Measurements from ENCODE around the gene CNEP1R1. TPM values are rescaled to one million over a fixed set of nuclear protein-coding genes. Genes with fewer than 3 reads are reported as not detected.

The CNEP1R1 gene
- total and polyA plus RNA-seq, 3 donors from 2014 or later: 39.7 to 64.1 (median 51.5) TPM

DNA sequence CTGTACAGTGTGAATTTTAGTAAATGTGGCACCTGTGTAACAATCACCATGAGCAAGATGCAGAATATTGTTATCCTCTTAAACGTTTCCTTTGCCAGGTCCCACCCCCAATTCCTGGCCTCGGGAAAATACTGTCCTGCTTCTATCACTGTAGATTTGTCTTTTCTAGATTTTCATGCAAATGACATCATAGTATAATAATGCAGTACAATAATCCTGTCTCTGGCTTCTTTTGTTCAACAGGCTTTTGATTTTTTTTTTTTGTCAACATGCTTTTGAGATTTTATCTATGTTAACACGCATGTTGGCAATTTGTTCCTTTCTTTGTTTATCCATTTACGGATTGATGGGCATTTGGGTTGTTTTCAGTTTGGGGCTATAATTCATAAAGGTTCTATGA, 20.4 kb downstream of the CNEP1R1 start:
- H3K4me3 ChIP-seq: no peak overlapping the region
- no peak for DNase-seq
- H3K9me3 ChIP-seq: no peaks in the 10 kb centered on the region
- H3K4me1 ChIP-seq: no peaks in the 10 kb centered on the region
- H3K27ac ChIP-seq: no peak overlapping the region
- H3K27me3 ChIP-seq: no peaks in the 10 kb centered on the region
- no peak for TF ChIP-seq POLR2A (IDR thresholded peaks at IDR 0.05)
- TF ChIP-seq, protein P1, sequence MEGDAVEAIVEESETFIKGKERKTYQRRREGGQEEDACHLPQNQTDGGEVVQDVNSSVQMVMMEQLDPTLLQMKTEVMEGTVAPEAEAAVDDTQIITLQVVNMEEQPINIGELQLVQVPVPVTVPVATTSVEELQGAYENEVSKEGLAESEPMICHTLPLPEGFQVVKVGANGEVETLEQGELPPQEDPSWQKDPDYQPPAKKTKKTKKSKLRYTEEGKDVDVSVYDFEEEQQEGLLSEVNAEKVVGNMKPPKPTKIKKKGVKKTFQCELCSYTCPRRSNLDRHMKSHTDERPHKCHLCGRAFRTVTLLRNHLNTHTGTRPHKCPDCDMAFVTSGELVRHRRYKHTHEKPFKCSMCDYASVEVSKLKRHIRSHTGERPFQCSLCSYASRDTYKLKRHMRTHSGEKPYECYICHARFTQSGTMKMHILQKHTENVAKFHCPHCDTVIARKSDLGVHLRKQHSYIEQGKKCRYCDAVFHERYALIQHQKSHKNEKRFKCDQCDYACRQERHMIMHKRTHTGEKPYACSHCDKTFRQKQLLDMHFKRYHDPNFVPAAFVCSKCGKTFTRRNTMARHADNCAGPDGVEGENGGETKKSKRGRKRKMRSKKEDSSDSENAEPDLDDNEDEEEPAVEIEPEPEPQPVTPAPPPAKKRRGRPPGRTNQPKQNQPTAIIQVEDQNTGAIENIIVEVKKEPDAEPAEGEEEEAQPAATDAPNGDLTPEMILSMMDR (IDR thresholded peaks at IDR 0.05): no peak
- 65 to 73% methylated on average over 4 of the region's 4 CpGs for WGBS, 2 donors
- H3K36me3 ChIP-seq (ENCODE audit: low read depth, missing control alignments): no peaks in the 10 kb centered on the region
- intact Hi-C loops (cut with DNase I; ENCODE audit: low total_unique reads): no loop called here

DNA sequence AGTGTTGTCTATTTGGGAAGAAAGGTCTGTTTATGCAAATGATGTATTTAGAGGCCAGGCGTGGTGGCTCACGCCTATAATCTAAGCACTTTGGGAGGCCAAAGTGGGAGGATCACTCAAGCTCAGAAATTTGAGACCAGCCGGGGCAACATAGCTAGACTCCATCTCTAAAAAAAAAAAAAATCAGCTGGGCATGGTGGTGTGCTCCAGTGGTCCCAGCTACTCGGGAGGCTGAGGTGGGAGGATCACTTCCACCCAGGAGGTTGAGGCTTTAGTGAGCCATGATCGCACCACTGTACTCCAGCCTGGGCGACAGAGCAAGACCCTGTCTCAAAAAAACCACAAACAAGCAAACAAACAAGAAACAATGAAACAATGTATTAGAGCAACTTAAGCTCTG, 21.8 kb downstream of the CNEP1R1 start:
- TF ChIP-seq, protein P1 (IDR thresholded peaks at IDR 0.05): no peak
- no peak for TF ChIP-seq POLR2A (IDR thresholded peaks at IDR 0.05)
- DNase-seq: no peak
- WGBS, 2 donors: 89 to 95% methylated on average over 6 of the region's 6 CpGs
- no peaks in the 10 kb centered on the region for H3K4me1 ChIP-seq
- no peak overlapping the region for H3K27ac ChIP-seq
- no peaks in the 10 kb centered on the region for H3K27me3 ChIP-seq
- H3K9me3 ChIP-seq: no peaks in the 10 kb centered on the region
- no peak overlapping the region for H3K4me3 ChIP-seq
- intact Hi-C loops (cut with DNase I; ENCODE audit: low total_unique reads): no loop called here
- H3K36me3 ChIP-seq (ENCODE audit: low read depth, missing control alignments): no peaks in the 10 kb centered on the region

DNA sequence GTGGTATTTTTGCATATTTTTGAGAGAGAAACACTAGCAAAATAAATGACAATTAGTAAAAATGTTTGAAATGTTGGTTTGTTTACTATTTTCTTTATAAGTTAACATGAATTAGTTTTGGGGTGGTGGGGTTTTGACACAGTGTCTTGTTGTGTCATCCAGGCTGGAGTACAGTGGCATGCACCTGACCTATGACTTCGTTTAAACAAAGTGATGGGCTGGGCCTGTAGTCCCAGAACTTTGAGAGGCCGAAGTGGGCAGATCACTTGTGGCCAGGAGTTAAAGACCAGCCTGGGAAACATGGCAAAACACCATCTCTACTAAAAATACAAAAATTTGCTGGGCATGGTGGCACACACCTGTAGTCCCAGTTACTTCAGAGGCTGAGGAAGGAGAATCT, 22.8 kb downstream of the CNEP1R1 start:
- H3K4me3 ChIP-seq: no peak overlapping the region
- intact Hi-C loops (cut with DNase I; ENCODE audit: low total_unique reads): no loop called here
- H3K27me3 ChIP-seq: no peaks in the 10 kb centered on the region
- TF ChIP-seq POLR2A (IDR thresholded peaks at IDR 0.05): no peak
- TF ChIP-seq, protein P1 (IDR thresholded peaks at IDR 0.05): no peak
- H3K27ac ChIP-seq: no peak overlapping the region
- no peak for DNase-seq
- no peaks in the 10 kb centered on the region for H3K9me3 ChIP-seq
- 69 to 82% methylated on average over 2 of the region's 2 CpGs for WGBS, 2 donors
- no peaks in the 10 kb centered on the region for H3K36me3 ChIP-seq (ENCODE audit: low read depth, missing control alignments)
- H3K4me1 ChIP-seq: no peaks in the 10 kb centered on the region

DNA sequence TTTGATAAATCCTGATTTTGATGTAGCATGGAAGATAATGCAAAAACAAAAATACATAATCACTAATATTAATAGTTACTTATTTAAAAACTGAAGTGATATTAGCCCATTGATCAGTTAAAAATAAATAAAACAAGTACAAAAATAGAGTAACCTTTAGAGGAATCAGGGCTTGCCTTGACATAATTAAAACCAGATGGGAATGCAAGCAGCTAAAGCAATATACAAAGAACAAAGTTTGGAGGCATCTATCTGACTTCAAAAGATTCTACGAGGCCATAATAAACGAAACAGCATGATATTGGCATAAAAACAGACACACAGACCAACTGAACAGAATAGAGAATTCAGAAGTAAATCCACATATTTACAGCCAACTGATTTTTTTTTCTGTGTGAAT, 25.8 kb downstream of the CNEP1R1 start:
- no peak for DNase-seq
- H3K36me3 ChIP-seq (ENCODE audit: low read depth, missing control alignments): no peaks in the 10 kb centered on the region
- intact Hi-C loops (cut with DNase I; ENCODE audit: low total_unique reads): no loop called here

DNA sequence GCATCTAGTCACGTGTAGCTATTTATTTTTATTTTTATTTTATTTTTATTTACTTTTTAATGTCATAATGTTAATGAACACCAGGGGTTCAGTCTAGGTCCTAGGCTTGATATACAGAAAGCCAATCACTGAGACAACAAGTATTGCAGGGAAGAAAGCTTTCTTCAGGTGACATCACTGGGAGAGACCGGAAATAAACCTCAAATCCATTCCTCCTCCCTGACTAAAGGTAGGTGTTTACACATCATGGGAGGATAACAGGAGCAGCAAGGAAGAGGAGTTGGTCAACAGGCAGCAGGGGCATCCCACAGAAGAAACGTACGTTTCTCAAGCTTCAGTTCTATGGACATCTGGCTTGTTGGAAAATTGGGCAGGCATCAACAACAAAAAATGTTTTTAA, 31.2 kb downstream of the CNEP1R1 start:
- 94 to 99% methylated on average over 4 of the region's 4 CpGs for WGBS, 2 donors

More for the DNA sequence above, 25.8 kb downstream of the CNEP1R1 start:
- TF ChIP-seq POLR2A (IDR thresholded peaks at IDR 0.05): no peak
- TF ChIP-seq, protein P1 (IDR thresholded peaks at IDR 0.05): no peak
- 49 to 56% methylated on average over 2 of the region's 2 CpGs for WGBS, 2 donors
- Histone ChIP-seq H3K9me3 (no peaks in the 10 kb centered on the region), H3K4me1 (no peaks in the 10 kb centered on the region), H3K4me3 (no peak overlapping the region), H3K27me3 (no peaks in the 10 kb centered on the region), H3K27ac (no peak overlapping the region)

More for the DNA sequence above, 31.2 kb downstream of the CNEP1R1 start:
- Histone ChIP-seq H3K9me3 (no peaks in the 10 kb centered on the region), H3K4me1 (no peaks in the 10 kb centered on the region), H3K36me3 (ENCODE audit: low read depth, missing control alignments) (no peaks in the 10 kb centered on the region), H3K27ac (no peak overlapping the region), H3K4me3 (no peak overlapping the region), H3K27me3 (no peaks in the 10 kb centered on the region)
- TF ChIP-seq POLR2A (IDR thresholded peaks at IDR 0.05): no peak
- TF ChIP-seq, protein P1 (IDR thresholded peaks at IDR 0.05): no peak
- intact Hi-C loops (cut with DNase I; ENCODE audit: low total_unique reads): no loop called here
- no peak for DNase-seq
